ENCODE results near the gene SNAP91.

The SNAP91 gene

DNA sequence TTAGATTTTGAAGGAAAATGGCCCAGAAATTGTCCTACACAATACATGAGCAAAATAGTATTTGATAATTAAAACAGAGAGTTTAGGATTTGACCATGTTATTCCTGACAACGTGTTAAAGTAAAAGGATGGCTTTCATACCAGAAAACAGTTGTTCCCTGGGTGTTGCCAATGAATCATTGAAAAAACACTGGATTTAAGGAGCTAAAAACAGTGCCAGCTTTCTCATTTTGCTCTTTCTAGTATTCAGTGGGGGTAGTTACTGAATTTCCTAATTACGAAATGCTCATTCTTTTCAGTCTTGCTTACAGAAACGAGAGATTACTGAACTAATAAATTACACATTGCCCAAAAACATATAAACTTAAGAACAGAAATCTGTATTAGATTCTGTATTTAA is 26.6 kb upstream of the SNAP91 start:
- TF ChIP-seq, protein P1, sequence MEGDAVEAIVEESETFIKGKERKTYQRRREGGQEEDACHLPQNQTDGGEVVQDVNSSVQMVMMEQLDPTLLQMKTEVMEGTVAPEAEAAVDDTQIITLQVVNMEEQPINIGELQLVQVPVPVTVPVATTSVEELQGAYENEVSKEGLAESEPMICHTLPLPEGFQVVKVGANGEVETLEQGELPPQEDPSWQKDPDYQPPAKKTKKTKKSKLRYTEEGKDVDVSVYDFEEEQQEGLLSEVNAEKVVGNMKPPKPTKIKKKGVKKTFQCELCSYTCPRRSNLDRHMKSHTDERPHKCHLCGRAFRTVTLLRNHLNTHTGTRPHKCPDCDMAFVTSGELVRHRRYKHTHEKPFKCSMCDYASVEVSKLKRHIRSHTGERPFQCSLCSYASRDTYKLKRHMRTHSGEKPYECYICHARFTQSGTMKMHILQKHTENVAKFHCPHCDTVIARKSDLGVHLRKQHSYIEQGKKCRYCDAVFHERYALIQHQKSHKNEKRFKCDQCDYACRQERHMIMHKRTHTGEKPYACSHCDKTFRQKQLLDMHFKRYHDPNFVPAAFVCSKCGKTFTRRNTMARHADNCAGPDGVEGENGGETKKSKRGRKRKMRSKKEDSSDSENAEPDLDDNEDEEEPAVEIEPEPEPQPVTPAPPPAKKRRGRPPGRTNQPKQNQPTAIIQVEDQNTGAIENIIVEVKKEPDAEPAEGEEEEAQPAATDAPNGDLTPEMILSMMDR (IDR thresholded peaks at IDR 0.05; ENCODE audit: low read length) = no peak
- no peak for TF ChIP-seq EZH2 (IDR thresholded peaks at IDR 0.05; ENCODE audit: borderline replicate concordance, low read length)
- no peak overlapping the region for H2AFZ ChIP-seq (ENCODE audit: low read length)
- no peaks in the 10 kb centered on the region for H3K9me3 ChIP-seq (ENCODE audit: low read length)

DNA sequence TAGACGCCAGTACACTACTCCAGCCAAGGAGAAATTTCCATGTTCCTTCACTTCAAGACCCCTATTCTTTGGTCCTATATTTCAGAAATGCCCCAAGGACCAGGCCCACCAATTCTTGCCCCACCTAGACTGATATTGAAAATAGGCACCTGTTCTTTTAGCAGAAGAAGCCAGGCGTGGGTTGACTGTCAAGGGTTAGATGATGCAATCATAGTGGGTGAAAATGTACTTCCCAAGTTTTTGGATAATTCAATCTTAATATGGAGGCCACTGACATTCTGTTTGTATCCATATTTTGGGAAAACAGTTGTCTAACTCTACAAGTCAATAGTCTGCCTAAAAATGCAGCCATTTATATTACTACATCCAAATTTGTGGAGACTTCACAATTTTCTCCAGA is 21.0 kb upstream of the SNAP91 start:
- H2AFZ ChIP-seq (ENCODE audit: low read length) = no peak overlapping the region
- H3K9ac ChIP-seq (ENCODE audit: low read length) = no peak overlapping the region
- no peak overlapping the region for H3K4me2 ChIP-seq (ENCODE audit: low read length)
- H3K27ac ChIP-seq (ENCODE audit: low read depth, low read length, poor library complexity, severe bottlenecking) = no peak overlapping the region
- H3K9me2 ChIP-seq (ENCODE audit: low read depth, low read length) = no peaks in the 10 kb centered on the region
- no peaks in the 10 kb centered on the region for H3F3A ChIP-seq (ENCODE audit: insufficient read depth, low read length)
- TF ChIP-seq EZH2 (IDR thresholded peaks at IDR 0.05; ENCODE audit: borderline replicate concordance, low read length) = no peak
- TF ChIP-seq, protein P1 (IDR thresholded peaks at IDR 0.05; ENCODE audit: low read length) = no peak
- H3K36me3 ChIP-seq (ENCODE audit: insufficient read depth, low read length) = no peaks in the 10 kb centered on the region
- no peaks in the 10 kb centered on the region for H3K9me3 ChIP-seq (ENCODE audit: low read length)
- no peaks in the 10 kb centered on the region for H4K20me1 ChIP-seq (ENCODE audit: insufficient read depth, low read length)
- no peaks in the 10 kb centered on the region for H3K27me3 ChIP-seq (ENCODE audit: insufficient read depth, low read length)
- no peaks in the 10 kb centered on the region for H3K79me2 ChIP-seq (ENCODE audit: insufficient read depth, low read length)
- no peaks in the 10 kb centered on the region for H3K4me1 ChIP-seq (ENCODE audit: insufficient read depth, low read length, severe bottlenecking)
- no peak overlapping the region for H3K4me3 ChIP-seq (ENCODE audit: low read depth, low read length, poor library complexity, severe bottlenecking)

More for the DNA sequence above, 26.6 kb upstream of the SNAP91 start:
- H3K27me3 ChIP-seq (ENCODE audit: insufficient read depth, low read length) = no peaks in the 10 kb centered on the region
- H3F3A ChIP-seq (ENCODE audit: insufficient read depth, low read length) = no peaks in the 10 kb centered on the region
- H3K27ac ChIP-seq (ENCODE audit: low read depth, low read length, poor library complexity, severe bottlenecking) = no peak overlapping the region
- H3K79me2 ChIP-seq (ENCODE audit: insufficient read depth, low read length) = no peaks in the 10 kb centered on the region
- H3K4me2 ChIP-seq (ENCODE audit: low read length) = no peak overlapping the region
- no peak overlapping the region for H3K9ac ChIP-seq (ENCODE audit: low read length)
- H3K4me1 ChIP-seq (ENCODE audit: insufficient read depth, low read length, severe bottlenecking) = no peaks in the 10 kb centered on the region
- no peaks in the 10 kb centered on the region for H3K36me3 ChIP-seq (ENCODE audit: insufficient read depth, low read length)
- H4K20me1 ChIP-seq (ENCODE audit: insufficient read depth, low read length) = no peaks in the 10 kb centered on the region
- H3K4me3 ChIP-seq (ENCODE audit: low read depth, low read length, poor library complexity, severe bottlenecking) = no peak overlapping the region
- no peaks in the 10 kb centered on the region for H3K9me2 ChIP-seq (ENCODE audit: low read depth, low read length)

DNA sequence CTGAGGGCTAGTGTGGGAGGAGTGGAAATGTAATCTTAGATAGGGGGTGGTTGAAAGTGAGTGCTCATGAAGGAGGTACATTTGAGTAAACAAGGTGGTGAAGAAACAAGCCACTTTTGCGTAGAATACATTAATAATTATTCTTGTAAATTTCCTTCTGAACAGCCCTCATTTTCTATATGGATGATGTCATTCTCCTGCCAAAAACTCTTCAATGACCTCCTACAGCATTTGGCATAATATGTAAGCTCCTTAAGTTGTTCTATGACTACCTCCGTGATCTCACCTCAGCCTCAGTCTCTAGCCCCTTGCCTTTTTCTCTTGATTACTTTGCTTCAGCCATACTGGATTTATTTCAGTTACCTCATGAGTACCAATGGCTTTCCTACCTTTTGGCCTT is 14.0 kb upstream of the SNAP91 start:
- H3K79me2 ChIP-seq (ENCODE audit: insufficient read depth, low read length) = no peaks in the 10 kb centered on the region
- no peak overlapping the region for H3K4me3 ChIP-seq (ENCODE audit: low read depth, low read length, poor library complexity, severe bottlenecking)
- H3K9ac ChIP-seq (ENCODE audit: low read length) = no peak overlapping the region
- TF ChIP-seq EZH2 (IDR thresholded peaks at IDR 0.05; ENCODE audit: borderline replicate concordance, low read length) = no peak
- TF ChIP-seq, protein P1 (IDR thresholded peaks at IDR 0.05; ENCODE audit: low read length) = no peak
- H2AFZ ChIP-seq (ENCODE audit: low read length) = no peak overlapping the region
- no peaks in the 10 kb centered on the region for H3K27me3 ChIP-seq (ENCODE audit: insufficient read depth, low read length)
- H3K4me2 ChIP-seq (ENCODE audit: low read length) = no peak overlapping the region
- H3K27ac ChIP-seq (ENCODE audit: low read depth, low read length, poor library complexity, severe bottlenecking) = no peak overlapping the region
- H3F3A ChIP-seq (ENCODE audit: insufficient read depth, low read length) = no peaks in the 10 kb centered on the region
- no peaks in the 10 kb centered on the region for H3K9me3 ChIP-seq (ENCODE audit: low read length)
- H3K4me1 ChIP-seq (ENCODE audit: insufficient read depth, low read length, severe bottlenecking) = no peaks in the 10 kb centered on the region
- H4K20me1 ChIP-seq (ENCODE audit: insufficient read depth, low read length) = no peaks in the 10 kb centered on the region
- H3K9me2 ChIP-seq (ENCODE audit: low read depth, low read length) = no peaks in the 10 kb centered on the region
- no peaks in the 10 kb centered on the region for H3K36me3 ChIP-seq (ENCODE audit: insufficient read depth, low read length)

Data from OCI-LY1 (cell line).